HG02763 (cell line): ENCODE results near the gene TRAF1.

ENCODE experiments used
- ATAC-seq: cut with Tn5 transposase; IDR thresholded peaks from one replicate; pipeline ENCODE4 v1.9.1; 2021; ENCODE audit warnings: mild to moderate bottlenecking, moderate library complexity; ENCODE audit not compliant: unreplicated experiment

The TRAF1 gene

DNA sequence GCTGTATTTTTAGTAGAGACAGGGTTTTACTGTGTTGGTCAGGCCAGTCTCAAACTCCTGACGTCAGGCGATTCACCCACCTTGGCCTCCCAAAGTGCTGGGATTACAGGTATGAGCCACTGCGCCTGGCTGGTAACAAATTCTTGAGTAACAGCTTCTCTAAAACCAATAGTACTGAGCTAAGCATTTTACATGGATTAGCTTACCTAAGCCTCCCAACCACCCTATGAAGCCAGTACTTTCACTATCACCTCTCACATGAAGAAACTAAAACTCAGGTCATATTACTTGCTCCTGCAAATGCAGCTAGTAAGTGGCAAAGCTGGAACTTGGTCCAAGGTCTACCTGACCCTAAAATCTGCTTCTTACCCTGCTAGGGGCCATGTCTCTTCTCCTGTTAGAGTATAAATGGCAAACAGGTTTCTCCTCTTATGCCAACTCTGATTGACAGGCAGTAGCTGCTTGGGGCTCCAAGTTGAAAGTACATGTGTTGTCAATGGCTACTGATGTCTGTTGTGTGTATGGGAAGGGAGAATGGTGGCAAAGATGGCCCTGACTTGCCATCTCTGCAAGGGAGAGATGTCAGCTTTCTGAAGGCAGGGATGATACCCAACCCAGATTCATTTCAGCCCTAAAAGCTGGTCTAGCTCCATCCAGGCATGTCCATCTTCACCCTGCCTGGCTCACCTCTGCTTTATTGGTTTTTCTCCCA lies 53.6 kb downstream of the TRAF1 start:
- ATAC-seq: no peak

DNA sequence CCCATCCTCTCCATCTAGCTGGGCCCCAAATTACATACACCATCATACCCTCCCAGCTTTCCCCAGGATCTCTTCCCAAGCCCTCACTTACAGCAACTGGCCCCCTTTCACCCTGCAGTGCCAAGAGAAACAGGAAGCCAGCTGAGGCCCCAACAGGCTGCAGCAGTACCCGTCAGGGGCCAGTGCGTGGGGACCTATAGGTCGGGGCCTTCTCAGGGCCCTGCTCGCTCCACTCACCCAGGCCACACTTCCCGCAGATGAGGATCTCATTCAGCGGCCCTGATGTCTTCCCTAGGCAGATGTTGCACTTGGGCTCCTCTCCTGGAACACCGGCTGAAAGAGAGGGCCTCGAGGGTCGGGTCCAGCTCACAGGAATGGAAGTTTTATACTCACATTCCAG lies 56.4 kb downstream of the TRAF1 start:
- no peak for ATAC-seq

DNA sequence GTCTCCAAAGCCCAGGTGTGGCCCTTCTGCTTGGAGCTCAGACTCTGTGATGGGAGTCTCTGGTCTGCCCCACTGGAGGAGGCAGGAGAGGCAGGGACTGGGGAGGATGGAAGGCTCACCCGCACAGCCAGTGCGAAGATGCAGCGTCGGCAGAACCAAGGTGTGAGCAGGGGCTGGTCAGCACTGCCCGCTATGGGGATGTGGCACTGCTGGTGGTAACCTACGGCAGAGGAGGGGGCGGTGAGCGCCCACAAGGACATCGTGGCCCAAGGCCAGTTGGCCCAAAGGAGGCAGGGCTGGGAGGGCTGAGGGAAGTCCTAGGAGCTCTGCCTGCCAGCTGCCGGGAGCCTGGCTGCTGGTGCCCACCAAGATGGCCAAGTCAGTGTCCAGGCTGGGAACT lies 56.9 kb downstream of the TRAF1 start:
- no peak for ATAC-seq

DNA sequence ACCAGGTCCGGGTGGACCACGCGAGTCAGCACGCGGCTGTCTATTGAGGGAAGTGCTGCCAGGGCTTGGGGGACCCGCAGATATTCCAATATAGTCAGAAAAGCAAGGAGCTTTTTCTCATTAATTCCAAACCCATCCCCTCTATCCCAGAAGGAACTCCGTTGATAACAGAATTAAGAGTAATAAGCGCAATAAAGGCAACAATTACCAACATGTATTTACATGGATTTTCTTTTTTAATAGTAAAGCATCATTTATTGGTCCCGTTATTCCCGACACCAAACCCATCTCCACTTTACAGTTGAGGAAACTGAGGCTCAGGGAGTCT lies 57.3 kb downstream of the TRAF1 start:
- ATAC-seq: no peak

DNA sequence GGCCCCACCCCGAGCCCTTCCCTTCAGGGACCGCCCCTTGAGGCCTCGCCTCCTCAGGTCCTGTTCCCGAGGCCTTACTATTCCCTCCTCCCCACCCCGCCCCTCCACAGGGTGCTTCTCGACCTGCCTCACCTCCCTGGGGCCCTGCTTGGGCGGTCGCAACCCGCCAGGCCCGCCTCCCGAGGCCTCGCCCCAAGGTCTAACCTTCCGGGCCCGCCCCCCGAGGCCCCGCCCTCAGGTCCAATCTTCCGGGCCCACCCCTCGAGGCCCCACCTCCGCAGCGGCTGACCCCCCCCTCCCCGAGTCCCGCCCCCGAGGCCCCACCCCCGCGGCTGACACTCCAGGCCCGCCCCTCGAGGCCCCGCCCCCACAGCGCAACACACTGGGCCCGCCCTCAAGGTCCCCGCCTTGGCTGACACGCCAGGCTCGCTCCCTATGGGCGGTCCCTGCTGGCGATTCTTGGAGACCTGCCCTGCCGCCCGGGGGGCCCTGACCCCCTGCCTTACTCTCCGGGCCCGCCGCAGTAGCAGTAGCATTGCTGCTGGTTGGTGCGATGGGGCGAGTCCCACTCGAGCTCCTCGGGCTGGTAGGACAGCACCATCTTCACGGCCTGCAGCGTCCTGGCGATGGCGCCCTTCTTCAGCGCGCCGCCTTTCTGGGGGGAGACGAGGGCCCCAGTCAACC lies 57.8 kb downstream of the TRAF1 start:
- peak; percentile 87 for ATAC-seq

DNA sequence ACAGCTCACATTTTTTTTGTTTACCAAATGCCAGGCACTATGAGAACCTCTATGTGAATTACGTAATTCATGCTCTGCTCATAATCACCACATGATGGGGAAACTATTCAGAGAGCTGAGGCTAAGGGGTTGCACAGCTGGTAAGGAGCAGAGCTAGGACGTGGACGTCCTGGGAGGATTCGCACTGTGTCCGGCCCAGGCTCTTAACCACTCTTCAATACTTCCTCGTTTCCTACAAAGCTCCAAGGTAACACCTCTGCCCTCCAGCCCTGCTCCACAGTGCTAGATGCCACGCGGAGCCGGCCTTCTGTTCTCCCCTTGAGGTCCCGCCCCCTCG lies 58.3 kb downstream of the TRAF1 start:
- no peak for ATAC-seq

DNA sequence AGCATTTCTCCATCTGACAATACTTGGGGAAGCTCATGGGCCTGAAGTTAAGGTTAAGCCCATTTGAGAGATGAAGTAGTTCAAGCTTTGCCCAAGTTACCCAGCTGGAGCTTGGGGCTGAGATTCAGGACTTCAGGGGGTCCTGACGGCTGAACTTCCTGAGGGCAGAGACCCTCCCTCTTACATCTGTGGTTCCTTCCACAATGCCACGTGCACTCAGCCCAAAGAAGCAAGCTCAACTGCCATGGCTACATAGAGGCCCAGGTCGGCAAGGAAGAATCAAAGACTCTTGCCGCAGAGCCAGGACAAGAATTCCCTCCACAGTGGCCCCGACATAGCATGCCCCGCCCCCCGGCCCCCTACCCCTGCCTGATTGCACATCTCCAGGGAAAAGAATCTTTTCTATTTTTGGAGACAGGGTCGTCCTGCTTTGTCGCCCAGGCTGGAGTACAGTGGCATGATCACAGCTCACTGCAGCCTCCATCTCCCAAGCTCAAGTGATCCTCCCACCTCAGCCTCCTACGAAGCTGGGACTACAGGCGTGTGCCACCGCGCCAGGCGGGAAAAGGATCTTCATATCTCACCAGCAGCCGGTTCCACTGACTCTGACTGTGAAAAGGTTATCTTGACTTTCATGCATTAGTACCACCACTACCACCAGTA lies 58.8 kb downstream of the TRAF1 start:
- no peak for ATAC-seq

DNA sequence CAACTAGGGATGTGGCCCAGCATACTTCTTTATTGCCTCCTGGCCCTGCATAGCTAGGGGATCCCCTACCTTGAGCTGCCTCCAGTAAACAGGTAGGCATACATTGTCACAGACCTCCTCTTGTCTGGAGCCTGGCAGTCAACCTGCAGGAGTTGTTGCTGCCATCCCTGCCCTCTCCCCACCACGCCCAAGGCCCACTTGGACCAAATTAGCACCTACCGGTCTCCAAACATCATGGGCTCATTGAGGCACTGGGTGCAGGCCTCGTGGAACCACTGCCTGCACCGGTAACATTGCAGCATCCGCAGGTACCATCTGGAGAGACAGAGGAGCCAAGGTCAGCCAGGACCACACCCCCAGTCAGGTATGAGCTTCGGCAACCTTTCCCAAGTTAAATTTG lies 59.9 kb downstream of the TRAF1 start:
- no peak for ATAC-seq

DNA sequence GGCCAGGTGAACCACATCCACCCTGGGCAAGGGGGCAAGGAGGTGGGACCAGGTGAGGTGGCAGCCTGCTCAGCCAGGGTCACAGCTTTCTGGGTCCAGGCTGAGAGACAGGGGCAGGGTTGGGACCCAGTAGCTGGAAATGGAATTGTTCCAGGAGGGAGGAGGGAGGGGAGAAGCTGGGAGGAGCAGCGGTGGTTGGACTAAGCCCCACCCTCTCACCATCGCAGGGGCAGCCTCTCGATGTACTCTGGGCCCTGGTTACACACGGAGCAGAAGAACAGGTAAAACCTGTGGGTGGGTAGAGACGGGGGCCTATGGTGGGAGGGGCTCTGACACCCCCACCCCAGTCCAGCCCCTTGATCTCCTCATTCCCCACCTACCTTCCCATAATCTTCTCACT lies 60.8 kb downstream of the TRAF1 start:
- ATAC-seq: no peak

DNA sequence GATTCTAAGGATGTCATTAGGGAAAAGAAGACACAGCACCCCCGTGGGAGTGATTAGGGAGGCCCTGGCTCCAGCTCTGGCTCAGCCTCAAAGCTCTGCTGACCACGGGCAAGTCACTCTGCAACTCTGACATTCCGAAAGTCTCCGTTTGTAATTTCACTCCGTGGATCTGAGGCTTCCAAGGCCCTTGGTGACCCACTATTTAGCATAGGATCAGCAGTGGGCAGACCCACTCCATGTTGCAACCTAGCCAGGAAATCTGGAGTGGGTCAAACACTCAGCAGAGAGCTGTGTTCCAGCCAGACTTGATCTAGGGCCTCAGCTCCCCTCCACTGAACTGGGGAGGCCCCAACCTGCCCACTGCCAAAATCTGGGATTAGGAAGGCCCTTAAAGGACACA lies 61.4 kb downstream of the TRAF1 start:
- ATAC-seq: no peak

DNA sequence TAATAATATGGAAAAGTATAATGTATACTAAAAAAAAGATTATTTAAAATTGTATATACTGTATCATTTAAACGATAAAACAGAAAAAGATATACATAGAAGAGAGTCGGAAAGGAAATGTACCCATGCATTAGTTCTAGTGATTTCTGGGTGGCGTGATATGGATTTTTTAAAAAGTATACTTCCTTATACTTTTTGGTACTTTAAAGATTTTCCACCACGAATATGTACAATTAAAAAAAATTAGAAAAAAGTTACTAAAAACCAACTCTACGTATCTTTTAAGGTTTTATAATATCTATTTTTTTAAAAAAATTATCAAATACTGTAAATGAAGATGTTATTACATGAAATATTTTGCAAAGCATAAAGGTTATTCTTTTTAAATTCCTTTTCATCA lies 61.9 kb downstream of the TRAF1 start:
- ATAC-seq: no peak

DNA sequence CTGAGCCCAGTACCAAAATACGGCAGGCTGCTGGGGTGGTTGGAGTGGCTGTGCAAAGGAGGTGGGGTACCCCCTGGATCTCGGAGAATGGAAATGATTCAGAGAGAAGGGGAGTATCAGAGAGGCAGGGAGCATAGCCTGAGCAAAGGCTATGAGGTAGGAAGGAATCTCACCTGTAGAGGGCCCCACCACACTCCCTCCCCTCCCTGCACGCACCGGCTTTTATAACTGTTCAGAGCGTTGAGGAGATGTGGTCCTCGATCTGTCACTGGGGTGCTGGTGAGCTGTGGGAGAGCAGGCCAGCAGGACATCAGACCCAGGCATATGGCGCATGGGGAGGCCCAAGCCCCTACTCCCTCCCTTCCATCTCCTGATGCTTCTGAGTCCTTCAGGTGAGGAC lies 62.8 kb downstream of the TRAF1 start:
- ATAC-seq: no peak

DNA sequence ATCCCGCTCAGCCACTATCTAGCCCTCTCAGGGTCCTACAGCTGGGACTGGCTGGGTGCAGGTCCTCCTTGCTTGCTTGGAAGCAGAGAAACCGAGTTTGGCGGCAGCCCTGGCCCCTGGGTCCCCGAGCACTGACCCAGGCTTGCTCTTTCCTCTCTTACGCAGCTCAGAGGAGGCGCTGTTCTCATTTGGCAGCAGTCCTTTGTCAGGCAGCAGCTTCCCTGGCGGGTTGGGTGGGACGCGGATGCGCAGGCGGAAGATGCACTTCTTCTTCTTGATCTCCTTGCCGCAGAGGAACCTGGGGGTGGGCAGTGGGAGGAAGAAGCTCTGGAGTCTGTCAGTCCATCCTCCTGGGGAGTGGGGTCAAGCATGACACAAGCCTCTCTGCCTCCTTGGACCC lies 64.1 kb downstream of the TRAF1 start:
- no peak for ATAC-seq

DNA sequence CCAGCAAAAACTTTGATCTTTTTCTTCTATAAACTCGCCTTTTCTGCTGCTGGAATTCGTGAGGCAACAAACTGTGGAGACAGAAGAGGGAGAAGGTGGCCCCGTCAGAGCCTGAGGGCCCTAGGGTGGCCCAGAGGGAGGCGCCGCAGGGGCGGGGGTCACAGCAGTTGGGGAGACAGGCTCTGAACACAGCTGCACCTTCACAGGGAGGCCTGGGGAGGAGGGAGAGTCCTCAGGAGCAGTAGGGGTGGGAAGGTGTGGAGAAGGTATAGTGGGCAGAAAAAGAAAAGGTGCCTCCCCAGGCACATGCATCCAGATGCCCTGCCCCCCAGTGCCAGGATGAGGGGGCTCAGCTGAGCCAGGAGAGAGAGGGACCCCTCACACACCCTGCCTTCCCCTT lies 64.7 kb downstream of the TRAF1 start:
- no peak for ATAC-seq

DNA sequence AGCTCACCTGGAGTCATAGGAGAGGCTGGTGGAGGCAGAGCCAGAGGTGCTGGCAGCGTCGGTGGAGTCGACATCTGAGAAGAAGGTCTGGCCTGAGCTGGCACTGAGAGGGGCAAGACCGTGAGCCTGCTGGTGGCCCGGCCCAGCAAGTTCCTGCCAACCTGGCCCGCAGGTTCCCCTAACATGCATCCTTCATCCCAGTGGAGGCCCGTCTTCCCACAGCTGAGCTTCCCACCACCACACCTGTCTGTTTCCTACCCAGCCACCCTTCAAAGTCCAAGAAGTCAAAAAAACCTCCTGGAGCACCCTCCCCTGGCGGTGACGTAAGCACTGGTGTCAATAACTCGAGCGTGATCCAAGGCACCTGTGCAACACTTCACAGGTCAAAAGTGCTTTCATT lies 66.5 kb downstream of the TRAF1 start:
- no peak for ATAC-seq

DNA sequence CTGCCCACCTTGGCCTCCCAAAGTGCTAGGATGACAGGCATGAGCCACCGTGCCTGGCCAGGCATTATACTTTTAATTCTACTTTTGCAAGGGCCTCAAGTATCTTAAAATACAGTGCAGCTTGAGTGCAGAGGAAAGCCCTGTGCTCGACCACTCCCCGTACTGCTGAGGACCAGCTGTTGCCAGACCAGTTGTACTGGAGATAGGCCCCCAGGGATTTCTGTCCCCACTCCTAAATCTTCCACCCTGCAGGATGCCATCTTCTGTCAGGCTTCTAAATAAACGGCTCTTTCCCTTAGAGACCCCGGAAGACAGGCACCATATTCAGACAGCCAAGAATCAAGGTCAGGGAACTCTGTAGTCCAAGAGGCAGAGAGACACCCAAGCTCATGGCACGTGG lies 67.2 kb downstream of the TRAF1 start:
- ATAC-seq: no peak

DNA sequence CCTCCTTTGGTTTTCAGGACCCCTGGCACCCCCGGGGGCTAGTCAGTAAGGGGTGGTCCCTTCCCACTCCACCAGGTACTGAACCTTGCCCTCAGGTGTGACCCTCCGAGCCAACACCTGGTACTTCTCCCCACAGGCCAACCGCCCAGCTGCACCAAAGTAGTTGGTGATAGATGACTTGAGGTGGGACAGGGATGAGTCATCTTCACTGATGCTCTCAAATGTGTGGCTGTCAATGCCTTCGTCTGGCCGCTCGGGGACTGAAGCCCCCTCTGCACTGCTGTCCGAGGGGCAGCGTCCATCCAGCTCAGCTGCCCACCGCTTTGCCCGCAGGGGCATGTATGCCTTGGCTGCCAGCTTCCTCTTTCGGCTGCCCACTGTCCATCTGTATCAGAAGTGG lies 68.7 kb downstream of the TRAF1 start:
- ATAC-seq: no peak

DNA sequence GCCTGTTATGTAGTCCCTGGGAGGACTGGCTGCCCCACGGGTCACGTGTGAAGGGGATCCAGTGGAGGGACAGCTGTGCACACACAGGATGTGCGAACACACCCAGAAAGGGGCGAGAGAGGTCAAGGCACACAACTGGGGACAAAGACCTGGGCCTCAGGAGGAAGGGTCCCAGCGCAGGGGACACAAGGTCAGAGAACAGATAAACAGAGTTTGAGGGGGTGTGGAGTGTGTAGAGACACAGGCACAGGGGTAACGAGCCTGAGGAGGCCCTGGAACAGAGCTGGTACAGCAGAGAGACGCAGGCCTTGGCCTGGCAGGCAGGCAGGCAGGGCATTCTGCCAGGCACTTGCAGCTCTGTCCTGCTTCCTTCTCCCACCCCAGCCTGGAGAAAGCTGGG lies 69.1 kb downstream of the TRAF1 start:
- no peak for ATAC-seq

DNA sequence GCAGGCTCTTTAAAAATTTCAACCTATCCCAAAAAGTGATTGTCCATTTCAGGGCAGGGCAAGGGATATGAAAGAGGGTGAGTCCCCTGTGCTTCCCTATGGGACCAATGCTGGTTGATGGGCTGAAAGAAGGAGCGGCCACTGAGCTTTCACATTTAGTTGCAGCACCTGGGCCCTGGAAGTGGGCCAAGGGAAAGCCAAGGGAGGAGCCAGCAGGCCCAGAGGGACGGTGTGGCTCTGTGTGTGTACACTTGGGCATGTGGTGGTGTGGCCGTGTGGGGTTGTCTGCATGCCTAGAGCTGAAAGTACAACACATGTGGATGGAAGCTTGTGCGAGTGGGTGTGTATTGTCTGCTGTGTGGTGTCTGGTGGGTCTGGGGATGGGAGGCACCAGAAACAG lies 69.9 kb downstream of the TRAF1 start:
- no peak for ATAC-seq

DNA sequence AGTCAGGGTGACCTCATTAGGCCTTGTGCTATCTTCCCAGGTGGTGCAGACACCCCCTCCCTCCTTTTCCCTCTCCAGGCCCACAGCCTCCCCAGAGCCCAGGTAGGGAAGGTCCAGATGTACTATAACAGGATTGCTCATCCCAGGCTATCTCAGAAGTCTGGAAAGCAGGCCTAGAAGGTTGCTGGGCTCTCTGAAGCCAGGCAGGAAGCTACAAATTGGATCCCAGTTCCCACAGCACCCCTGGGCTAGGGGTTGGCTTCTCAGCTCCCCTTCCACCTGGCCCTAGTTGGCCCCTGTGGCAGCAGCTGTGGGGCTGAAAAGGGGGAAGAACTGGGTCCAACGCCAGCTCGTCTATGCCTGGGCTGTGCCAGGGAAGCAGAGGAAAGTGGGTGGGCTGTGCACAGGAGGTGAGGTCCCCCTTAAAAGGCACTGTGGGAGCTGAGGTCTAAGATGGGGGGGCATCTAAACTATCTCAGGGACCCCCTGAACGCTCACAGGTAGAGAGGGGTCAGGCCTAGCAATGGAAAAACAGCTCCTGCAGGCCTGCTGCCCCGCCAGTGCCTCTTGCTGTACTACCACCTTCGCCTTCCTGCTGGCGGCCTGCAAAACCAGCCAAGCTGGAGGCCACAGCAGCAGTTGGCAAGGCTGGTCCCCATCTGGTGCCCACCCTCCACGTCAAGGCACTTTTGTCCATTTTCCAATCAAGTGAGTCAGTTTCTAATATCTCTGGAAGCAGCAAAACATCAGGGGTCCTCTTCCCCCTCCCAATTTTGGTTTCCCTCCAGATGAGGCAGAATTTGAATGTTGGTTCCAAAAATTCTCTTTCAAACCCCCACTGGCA lies 70.5 kb downstream of the TRAF1 start:
- no peak for ATAC-seq

DNA sequence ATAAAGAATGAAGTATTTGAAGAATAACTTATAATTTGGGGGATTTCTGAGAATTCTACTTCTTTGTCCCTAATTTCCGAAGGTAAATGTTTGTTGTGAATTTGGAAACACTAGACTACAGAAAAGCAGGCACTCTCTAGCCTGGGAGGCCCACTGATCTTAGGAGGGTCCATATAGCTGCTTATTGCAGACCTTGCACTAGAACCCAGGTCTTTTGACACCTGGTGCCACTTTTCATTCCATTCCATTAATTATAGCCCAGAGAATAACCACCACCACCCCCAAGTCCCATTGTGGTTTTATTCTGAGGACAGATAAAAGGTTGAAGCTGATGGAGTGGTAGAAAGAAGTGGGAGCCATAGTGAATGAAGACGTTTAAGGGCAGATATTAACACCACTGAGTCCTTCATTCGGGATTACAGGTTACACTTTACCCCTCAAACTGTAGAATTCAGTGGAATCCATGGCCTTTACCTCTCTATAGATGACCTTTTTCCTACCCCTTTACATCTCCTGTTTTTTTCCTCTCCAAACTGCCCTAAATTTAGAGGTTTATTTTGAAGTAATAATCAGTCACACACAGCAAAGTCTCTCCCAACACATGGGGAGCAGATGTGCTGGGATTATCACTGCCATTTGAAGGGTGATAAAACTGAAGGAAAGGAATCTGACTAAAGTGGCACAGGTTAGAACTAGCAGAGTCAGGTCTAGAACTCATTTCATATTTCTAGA lies 71.8 kb downstream of the TRAF1 start:
- no peak for ATAC-seq
